ENCODE data around the gene OR2A42.
"Not testable (repeated sequence)": the region's sequence is repeated elsewhere in the genome, so short reads cannot be mapped to it uniquely, and the experiment has no call there.

The OR2A42 gene

GRCh38 chr7:144239365-144239764, at the start of gene OR2A42:
Gene OR2A42 (minus strand): TSS chr7:144239605. CDS start chr7:144232843, 6,762 bp downstream.
- not testable (repeated sequence) for DNase-seq

- not testable (repeated sequence) for DNase-seq
Measured at GRCh38 chr7:144287171-144287784, 47.9 kb upstream of the OR2A42 start.

- not testable (repeated sequence) for DNase-seq
Measured at GRCh38 chr7:144283716-144284115, 44.3 kb upstream of the OR2A42 start.

- DNase-seq, result not testable (repeated sequence)
Measured at GRCh38 chr7:144282490-144282889, 43.1 kb upstream of the OR2A42 start.

- not testable (repeated sequence) for DNase-seq
Measured at GRCh38 chr7:144281981-144282380, 42.6 kb upstream of the OR2A42 start.

- not testable (repeated sequence) for DNase-seq
Measured at GRCh38 chr7:144280010-144280409, 40.6 kb upstream of the OR2A42 start.

- DNase-seq, result not testable (repeated sequence)
Measured at GRCh38 chr7:144275281-144275680, 35.9 kb upstream of the OR2A42 start.

- DNase-seq, result not testable (repeated sequence)
Measured at GRCh38 chr7:144269188-144269587, 29.8 kb upstream of the OR2A42 start, which contains the start of gene CTAGE8. Gene CTAGE8 (minus strand): TSS chr7:144269288. CDS start chr7:144269250, 38 bp downstream.

GRCh38 chr7:144264692-144265091, 25.3 kb upstream of the OR2A42 start, which contains the start of gene OR2A7:
Gene OR2A7 (minus strand): TSS chr7:144264792. CDS start chr7:144259628, 5,164 bp downstream.
- DNase-seq, result not testable (repeated sequence)

- not testable (repeated sequence) for DNase-seq
Measured at GRCh38 chr7:144262128-144262527, 22.7 kb upstream of the OR2A42 start.

- DNase-seq, result not testable (repeated sequence)
Measured at GRCh38 chr7:144259067-144259466, 19.7 kb upstream of the OR2A42 start.

GRCh38 chr7:144256112-144256511, 16.7 kb upstream of the OR2A42 start:
- DNase-seq, result peak; percentile 52

- peak; percentile 1 for DNase-seq
Measured at GRCh38 chr7:144255471-144255897, 16.1 kb upstream of the OR2A42 start.

GRCh38 chr7:144252307-144252706, 12.9 kb upstream of the OR2A42 start:
- not testable (repeated sequence) for DNase-seq

- DNase-seq, result not testable (repeated sequence)
Measured at GRCh38 chr7:144247674-144248330, 8.4 kb upstream of the OR2A42 start.

GRCh38 chr7:144246967-144247366, 7.6 kb upstream of the OR2A42 start:
- DNase-seq, result not testable (repeated sequence)

- DNase-seq, result not testable (repeated sequence)
Measured at GRCh38 chr7:144245372-144245771, 6.0 kb upstream of the OR2A42 start.

- not testable (repeated sequence) for DNase-seq
Measured at GRCh38 chr7:144238530-144239082, 799 bp downstream of the OR2A42 start.

GRCh38 chr7:144233039-144233438, 6.4 kb downstream of the OR2A42 start:
- DNase-seq, result not testable (repeated sequence)

- not testable (repeated sequence) for DNase-seq
Measured at GRCh38 chr7:144231027-144231426, 8.4 kb downstream of the OR2A42 start.

- not testable (repeated sequence) for DNase-seq
Measured at GRCh38 chr7:144228810-144229209, 10.6 kb downstream of the OR2A42 start.

GRCh38 chr7:144226866-144227265, 12.5 kb downstream of the OR2A42 start:
- peak; percentile 33 for DNase-seq

- DNase-seq, result not testable (repeated sequence)
Measured at GRCh38 chr7:144223675-144224074, 15.7 kb downstream of the OR2A42 start.

GRCh38 chr7:144220531-144220930, 18.9 kb downstream of the OR2A42 start:
- not testable (repeated sequence) for DNase-seq
